ENCODE data around the gene SNRPA. TPM values are rescaled to one million over a fixed set of nuclear protein-coding genes. Genes with fewer than 3 reads are reported as not detected.
A peak's percentile ranks its signal among the peaks of the same experiment; 100 is the strongest.

Gene SNRPA
- total RNA-seq, 1 donor from 2014 or later: 243 TPM

DNA sequence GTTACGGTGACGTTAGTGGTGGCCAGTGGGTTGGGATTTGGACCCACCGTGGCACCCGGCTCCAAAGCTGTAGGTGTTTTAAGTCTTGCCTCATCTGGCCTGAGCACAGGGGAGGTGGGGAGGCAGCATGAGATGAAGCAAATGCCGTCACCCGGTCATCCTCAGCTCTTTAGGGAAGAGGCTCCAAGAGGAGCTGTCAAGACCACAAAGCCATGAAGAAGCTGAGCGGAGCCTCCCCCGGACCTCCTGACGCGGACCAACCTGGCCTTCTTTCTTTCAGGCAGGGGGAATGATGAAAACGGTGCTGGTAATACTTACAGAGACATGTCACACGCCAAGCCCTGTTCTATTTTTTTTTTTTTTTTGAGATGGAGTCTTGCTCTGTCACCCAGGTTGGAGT, 8.1 kb upstream of the SNRPA start:
- Mint-ChIP-seq H3K27ac (no peak overlapping the region), H3K36me3 (ENCODE audit: low read depth) (peaks cover 10% of the 10 kb centered on the region), H3K27me3 (ENCODE audit: insufficient read depth) (no peaks in the 10 kb centered on the region), H3K9me3 (no peaks in the 10 kb centered on the region), H3K4me3 (no peak overlapping the region), H3K4me1 (ENCODE audit: low read depth) (peaks cover 10% of the 10 kb centered on the region)
- intact Hi-C loops (cut with micrococcal nuclease): no loop called here
- no peak for DNase-seq (ENCODE audit: low spot score)

DNA sequence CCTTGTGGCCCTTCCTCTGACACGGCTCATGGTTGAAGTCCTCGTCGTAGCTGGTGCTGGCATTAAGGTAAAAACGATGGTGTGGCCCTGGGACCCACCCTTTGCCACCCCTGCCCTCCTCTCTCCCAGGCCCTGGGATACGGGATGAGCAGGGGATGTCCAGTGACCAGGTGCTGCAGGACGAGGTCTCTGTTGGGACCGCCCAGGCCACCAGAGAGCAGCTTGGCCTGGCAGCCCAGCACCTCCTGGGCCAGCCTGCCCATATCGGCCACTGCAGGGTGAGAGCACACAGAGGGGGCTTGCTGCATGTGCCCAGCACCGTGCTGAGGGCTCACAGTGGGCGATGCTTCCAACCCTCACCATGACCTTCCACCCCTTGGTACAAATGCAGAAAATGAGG, 7.1 kb upstream of the SNRPA start:
- DNase-seq (ENCODE audit: low spot score): no peak
- H3K27ac Mint-ChIP-seq: no peak overlapping the region

DNA sequence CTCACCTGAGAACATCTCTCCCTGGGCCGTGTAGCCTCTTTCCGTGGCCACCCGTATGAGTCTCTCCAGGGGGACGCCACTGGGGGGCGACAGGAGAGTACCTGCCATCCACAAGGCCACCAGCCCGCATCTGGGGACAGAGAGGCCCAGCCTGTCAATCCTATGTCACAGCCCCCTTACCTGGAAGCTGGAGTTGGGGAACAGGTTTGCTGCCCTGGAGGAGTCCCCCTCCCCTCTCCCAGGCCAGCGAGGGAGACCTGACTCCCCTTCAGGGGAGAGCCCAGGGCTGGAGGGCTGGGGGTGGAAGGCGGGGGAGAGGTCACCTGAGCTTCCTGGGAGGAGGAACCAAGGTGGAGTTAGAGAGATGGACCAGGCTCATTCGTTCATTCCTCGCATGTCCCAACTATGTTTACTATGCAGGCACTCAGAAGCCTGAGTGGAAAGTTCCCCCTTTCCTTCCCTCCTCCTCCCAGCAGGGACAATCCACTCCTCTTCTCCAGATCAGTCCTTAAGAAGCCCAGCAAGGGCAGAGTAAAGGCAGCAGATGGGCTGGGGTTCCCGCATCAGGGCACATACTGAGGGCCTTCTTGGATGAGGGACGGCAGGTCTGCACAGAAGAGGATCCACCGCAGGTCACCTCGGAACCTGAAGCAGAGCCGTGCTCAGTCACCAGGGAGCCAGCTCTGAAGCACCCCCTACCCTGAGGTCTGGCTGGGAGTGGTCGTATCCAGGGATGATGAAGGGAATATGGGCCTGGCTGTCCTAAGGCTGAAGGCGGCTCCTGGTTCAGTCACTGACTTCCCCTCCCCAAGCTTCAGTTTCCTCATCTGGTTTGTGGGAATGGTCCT, 6.2 kb upstream of the SNRPA start:
- H3K4me3 Mint-ChIP-seq: no peak overlapping the region
- H3K27ac Mint-ChIP-seq: no peak overlapping the region
- intact Hi-C loops (cut with micrococcal nuclease): no loop called here
- no peaks in the 10 kb centered on the region for H3K9me3 Mint-ChIP-seq
- peaks cover 2% of the 10 kb centered on the region for H3K36me3 Mint-ChIP-seq (ENCODE audit: low read depth)
- no peak for DNase-seq (ENCODE audit: low spot score)
- H3K27me3 Mint-ChIP-seq (ENCODE audit: insufficient read depth): no peaks in the 10 kb centered on the region
- H3K4me1 Mint-ChIP-seq (ENCODE audit: low read depth): peaks cover 5% of the 10 kb centered on the region

More for the DNA sequence above, 7.1 kb upstream of the SNRPA start:
- peaks cover 6% of the 10 kb centered on the region for H3K4me1 Mint-ChIP-seq (ENCODE audit: low read depth)
- peaks cover 5% of the 10 kb centered on the region for H3K36me3 Mint-ChIP-seq (ENCODE audit: low read depth)
- no peak overlapping the region for H3K4me3 Mint-ChIP-seq
- H3K9me3 Mint-ChIP-seq: no peaks in the 10 kb centered on the region
- no peaks in the 10 kb centered on the region for H3K27me3 Mint-ChIP-seq (ENCODE audit: insufficient read depth)
- intact Hi-C loops (cut with micrococcal nuclease): no loop called here

DNA sequence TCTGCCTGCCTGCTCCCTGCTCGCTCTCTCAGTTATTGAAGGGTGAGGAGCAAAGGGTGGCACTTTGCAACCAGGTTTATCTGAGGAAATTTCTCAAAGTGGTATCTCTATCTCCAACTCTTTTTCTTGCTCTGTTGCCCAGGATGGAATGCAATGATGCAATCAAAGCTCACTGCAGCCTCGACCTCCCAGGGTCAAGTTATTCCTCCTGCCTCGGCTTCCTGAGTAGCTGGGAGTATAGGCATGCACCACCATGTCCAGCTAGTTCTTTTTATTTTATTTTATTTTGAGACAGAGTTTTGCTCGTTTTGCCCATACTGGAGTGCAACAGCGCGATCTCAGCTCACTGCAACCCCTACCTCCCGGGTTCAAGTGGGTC, 5.6 kb upstream of the SNRPA start:
- H3K9me3 Mint-ChIP-seq: no peaks in the 10 kb centered on the region
- H3K36me3 Mint-ChIP-seq (ENCODE audit: low read depth): peaks cover 2% of the 10 kb centered on the region
- H3K4me1 Mint-ChIP-seq (ENCODE audit: low read depth): peaks cover 10% of the 10 kb centered on the region
- H3K27me3 Mint-ChIP-seq (ENCODE audit: insufficient read depth): no peaks in the 10 kb centered on the region
- no peak overlapping the region for H3K4me3 Mint-ChIP-seq
- intact Hi-C loops (cut with micrococcal nuclease): no loop called here
- no peak overlapping the region for H3K27ac Mint-ChIP-seq
- DNase-seq (ENCODE audit: low spot score): no peak

DNA sequence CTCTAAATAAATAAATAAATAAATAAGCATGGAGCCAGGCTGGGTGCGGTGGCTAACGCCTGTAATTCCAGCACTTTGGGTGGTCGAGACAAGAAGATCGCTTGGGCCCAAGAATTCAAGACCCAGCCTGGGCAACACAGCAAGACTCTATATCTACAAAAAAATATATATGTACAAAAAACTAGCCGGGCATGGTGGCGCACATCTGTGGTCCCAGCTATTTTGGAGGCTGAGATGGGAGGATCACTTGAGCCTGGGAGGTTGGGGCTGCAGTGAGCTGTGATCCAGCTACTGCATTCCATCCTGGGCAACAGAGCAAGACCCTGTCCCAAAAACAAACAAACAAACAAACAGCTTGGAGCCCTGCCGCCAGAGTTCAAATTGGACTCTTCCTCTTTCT, 3.5 kb upstream of the SNRPA start:
- no peaks in the 10 kb centered on the region for H3K27me3 Mint-ChIP-seq (ENCODE audit: insufficient read depth)
- peaks cover 13% of the 10 kb centered on the region for H3K4me1 Mint-ChIP-seq (ENCODE audit: low read depth)
- H3K4me3 Mint-ChIP-seq: no peak overlapping the region
- intact Hi-C loops (cut with micrococcal nuclease): no loop called here
- no peaks in the 10 kb centered on the region for H3K9me3 Mint-ChIP-seq
- DNase-seq (ENCODE audit: low spot score): no peak
- H3K27ac Mint-ChIP-seq: no peak overlapping the region
- H3K36me3 Mint-ChIP-seq (ENCODE audit: low read depth): peaks cover 15% of the 10 kb centered on the region

DNA sequence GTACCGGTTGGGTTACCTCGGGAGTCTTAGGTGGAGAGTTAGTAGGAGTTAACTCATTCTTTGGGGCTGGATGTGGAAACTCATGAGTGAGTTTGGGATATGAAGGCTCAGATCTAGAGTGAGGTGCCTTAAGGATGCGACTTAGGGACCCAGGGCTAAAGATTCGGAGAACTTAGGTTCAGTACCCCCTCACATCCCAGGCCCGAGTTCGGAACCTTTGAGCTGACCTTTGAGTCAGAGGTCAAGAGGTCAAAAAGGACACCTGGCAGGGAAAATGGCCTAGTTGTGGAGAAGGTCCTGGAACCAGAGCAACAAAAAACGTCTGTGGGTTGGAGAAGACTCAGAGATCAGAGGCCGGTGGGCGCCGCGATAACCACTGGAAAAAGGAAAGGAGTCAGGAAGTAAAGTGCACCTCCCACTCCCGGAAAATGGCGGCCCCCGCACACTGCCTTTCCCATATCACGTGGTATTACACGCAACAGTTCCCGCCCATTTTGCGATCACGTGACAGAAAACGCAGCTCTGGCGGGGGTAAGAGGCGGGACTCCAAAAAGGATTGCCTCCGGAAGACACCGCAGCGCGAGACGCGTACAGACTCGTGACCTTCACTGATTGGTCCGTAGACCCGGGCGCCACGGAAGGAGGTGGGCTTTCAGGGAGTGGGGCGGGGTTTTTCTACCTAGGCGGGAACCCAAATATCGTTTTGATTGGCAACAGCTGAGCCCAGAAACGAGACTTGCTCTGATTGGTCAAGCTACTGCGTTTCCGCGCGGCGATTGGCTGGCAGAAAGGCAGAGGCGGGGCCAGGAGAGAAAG, 737 bp upstream of the SNRPA start, which contains the start of gene ACTMAP:
Gene ACTMAP (minus strand): TSS at position 420 of the 816 bp plus-strand sequence. CDS start 674 bp downstream, outside the sequence.
- H3K27ac Mint-ChIP-seq: peak within 1 kb of the TSS; percentile 99
- H3K36me3 Mint-ChIP-seq (ENCODE audit: low read depth): peaks cover 28% of the 10 kb centered on the region
- H3K4me1 Mint-ChIP-seq (ENCODE audit: low read depth): peaks cover 27% of the 10 kb centered on the region
- intact Hi-C loops (cut with micrococcal nuclease): loop anchor here (1.0 to 10.0 kb wide), 10 partner anchors 27 to 513 kb away; partner anchors contain the start of genes AKT2, COQ8B and NUMBL
- peak; percentile 100 for DNase-seq (ENCODE audit: low spot score)
- no peaks in the 10 kb centered on the region for H3K9me3 Mint-ChIP-seq
- H3K27me3 Mint-ChIP-seq (ENCODE audit: insufficient read depth): no peaks in the 10 kb centered on the region
- H3K4me3 Mint-ChIP-seq: peak within 1 kb of the TSS; percentile 99

DNA sequence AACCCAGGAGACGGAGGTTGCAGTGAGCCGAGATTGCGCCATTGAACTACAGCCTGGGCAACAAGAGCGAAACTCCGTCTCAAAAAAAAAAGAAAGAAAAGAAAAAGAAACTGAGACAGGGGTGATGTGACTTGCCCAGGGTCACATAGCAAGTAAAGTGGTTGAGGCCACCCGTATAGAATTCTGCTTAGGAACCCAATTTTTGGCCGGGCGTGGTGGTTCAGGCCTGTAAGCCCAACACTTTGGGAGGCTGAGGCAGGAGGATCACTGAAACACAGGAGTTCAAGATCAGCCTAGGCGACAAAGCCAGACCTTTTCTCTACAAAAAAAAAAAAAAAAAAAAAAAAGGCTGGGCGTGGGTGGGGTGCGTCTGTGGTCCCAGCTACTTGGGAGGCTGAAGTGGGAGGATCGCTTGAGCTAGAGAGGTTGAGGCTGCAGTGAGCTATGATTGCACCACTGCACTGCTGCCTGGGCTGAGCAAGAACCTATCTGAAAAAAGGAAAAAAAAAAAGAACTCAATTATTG, 1.3 kb downstream of the SNRPA start:
- H3K4me1 Mint-ChIP-seq (ENCODE audit: low read depth): peaks cover 47% of the 10 kb centered on the region
- H3K9me3 Mint-ChIP-seq: no peaks in the 10 kb centered on the region
- intact Hi-C loops (cut with micrococcal nuclease): loop anchor here (10.0 kb wide), 1 partner anchor 468 kb away; the partner anchor contains the start of gene AKT2
- peaks cover 46% of the 10 kb centered on the region for H3K36me3 Mint-ChIP-seq (ENCODE audit: low read depth)
- peak overlapping the region; percentile 99 for H3K27ac Mint-ChIP-seq
- peak overlapping the region; percentile 99 for H3K4me3 Mint-ChIP-seq
- no peak for DNase-seq (ENCODE audit: low spot score)
- no peaks in the 10 kb centered on the region for H3K27me3 Mint-ChIP-seq (ENCODE audit: insufficient read depth)

DNA sequence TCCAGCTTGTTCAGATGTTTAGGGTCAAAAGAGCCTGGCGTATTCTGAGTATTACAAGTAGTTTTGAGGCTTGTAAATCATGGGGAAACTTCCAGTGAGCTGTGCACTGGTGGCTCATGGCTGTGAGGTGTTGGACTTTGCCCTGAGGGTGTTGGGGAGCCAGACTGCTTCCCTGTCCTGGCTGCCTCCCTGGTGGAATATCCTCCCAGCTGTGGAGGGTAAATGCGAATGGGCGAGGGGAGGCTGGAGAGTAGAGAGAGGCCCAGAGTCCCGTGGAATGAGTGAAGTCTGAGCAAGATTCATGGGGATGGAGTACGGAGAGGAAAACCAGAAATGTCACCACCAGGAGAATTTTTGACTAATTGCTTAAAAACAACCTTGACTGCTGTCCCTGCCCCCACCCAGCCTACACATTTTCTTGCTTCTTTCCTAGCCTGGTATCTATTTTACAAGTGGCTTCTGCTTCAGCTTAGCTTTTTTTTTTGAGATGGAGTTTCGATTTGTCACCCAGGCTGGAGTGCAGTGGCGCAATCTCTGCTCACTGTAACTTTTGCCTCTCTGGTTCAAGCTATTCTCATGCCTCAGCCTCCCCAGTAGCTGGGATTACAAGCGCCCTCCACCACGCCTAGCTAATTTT, 3.7 kb downstream of the SNRPA start:
- Mint-ChIP-seq H3K36me3 (ENCODE audit: low read depth) (peaks cover 58% of the 10 kb centered on the region), H3K9me3 (no peaks in the 10 kb centered on the region), H3K27ac (peak overlapping the region; percentile 90), H3K4me1 (ENCODE audit: low read depth) (peaks cover 53% of the 10 kb centered on the region), H3K4me3 (peak overlapping the region; percentile 87), H3K27me3 (ENCODE audit: insufficient read depth) (no peaks in the 10 kb centered on the region)
- intact Hi-C loops (cut with micrococcal nuclease): loop anchor here (1.0 to 10.0 kb wide), 3 partner anchors 23 to 470 kb away; partner anchors contain the start of gene AKT2
- DNase-seq (ENCODE audit: low spot score): no peak

DNA sequence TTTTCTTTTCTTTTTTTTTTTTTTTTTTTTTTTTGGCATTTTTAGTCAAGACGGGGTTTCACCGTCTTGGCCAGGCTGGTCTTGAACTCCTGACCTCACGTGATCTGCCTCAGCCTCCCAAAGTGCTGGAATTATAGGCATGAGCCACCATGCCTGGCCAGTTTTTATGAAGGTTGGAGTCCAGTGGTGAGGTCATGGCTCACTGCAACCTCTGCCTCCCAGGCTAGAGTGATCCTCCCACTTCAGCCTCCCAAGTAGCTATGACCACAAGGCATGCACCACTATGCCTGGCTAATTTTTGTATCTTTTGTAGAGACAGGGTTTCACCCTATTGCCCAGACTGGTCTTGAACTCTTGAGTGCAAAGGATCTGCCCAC, 4.2 kb downstream of the SNRPA start:
- no peak for DNase-seq (ENCODE audit: low spot score)
- intact Hi-C loops (cut with micrococcal nuclease): loop anchor here (1.0 to 10.0 kb wide), 3 partner anchors 22 to 470 kb away; partner anchors contain the start of gene AKT2
- H3K27me3 Mint-ChIP-seq (ENCODE audit: insufficient read depth): no peaks in the 10 kb centered on the region
- H3K4me1 Mint-ChIP-seq (ENCODE audit: low read depth): peaks cover 51% of the 10 kb centered on the region
- peak overlapping the region; percentile 85 for H3K27ac Mint-ChIP-seq
- H3K9me3 Mint-ChIP-seq: no peaks in the 10 kb centered on the region
- H3K36me3 Mint-ChIP-seq (ENCODE audit: low read depth): peaks cover 62% of the 10 kb centered on the region
- H3K4me3 Mint-ChIP-seq: peak overlapping the region; percentile 65

DNA sequence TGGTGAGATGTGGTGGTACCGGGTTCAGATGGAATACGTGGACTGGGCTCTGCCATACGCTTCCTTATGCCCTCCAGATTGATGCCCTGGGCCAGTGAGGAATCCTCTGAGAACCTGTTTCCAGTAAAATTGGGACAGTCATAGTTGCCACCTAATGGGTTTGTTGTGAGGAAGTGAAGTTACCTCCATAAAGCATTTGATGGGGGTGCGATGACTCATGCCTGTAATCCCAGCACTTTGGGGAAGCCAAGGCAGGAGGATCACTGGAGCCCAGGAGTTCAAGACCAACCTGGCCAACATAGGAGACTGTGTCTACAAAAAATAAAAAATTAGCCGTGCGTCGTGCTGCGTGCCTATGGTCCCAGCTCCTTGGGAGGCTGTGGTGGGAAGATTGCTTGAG, 4.8 kb downstream of the SNRPA start:
- H3K27ac Mint-ChIP-seq: peak overlapping the region; percentile 85
- DNase-seq (ENCODE audit: low spot score): no peak
- H3K4me3 Mint-ChIP-seq: peak overlapping the region; percentile 65
- no peaks in the 10 kb centered on the region for H3K27me3 Mint-ChIP-seq (ENCODE audit: insufficient read depth)
- peaks cover 51% of the 10 kb centered on the region for H3K4me1 Mint-ChIP-seq (ENCODE audit: low read depth)
- H3K36me3 Mint-ChIP-seq (ENCODE audit: low read depth): peaks cover 67% of the 10 kb centered on the region
- no peaks in the 10 kb centered on the region for H3K9me3 Mint-ChIP-seq
- intact Hi-C loops (cut with micrococcal nuclease): loop anchor here (1.0 to 10.0 kb wide), 3 partner anchors 22 to 471 kb away; partner anchors contain the start of gene AKT2

DNA sequence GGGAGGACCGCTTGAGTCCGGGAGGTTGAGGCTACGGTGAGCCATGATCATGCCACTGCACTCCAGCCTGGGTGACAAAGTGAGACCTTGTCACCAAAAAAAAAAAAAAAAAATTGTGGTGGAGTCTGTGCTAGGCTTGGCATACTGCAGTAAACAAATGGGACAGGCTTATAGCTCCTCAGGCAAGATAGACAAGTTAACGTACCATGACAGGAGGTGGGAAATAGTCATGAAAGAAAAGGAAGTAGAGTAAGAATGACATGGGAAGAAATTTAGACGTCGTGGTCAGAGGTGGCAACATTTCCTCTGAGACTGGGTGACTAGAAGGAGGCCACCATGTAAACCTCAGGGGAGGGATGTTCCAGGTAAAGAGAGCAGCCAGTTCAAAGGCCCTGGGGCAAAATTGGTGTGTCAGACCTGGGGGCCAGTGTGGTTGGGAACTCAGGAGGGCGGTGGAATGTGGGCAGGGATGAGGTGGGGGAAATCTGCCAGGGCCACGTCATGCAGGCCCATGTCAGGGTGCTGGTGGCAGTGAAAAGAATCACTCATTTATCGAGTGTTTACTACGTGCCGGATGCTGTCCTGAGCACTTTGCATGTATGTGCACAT, 5.6 kb downstream of the SNRPA start:
- DNase-seq (ENCODE audit: low spot score): no peak
- Mint-ChIP-seq H3K36me3 (ENCODE audit: low read depth) (peaks cover 66% of the 10 kb centered on the region), H3K4me3 (peak overlapping the region; percentile 69), H3K27ac (peak overlapping the region; percentile 85), H3K9me3 (no peaks in the 10 kb centered on the region), H3K27me3 (ENCODE audit: insufficient read depth) (no peaks in the 10 kb centered on the region), H3K4me1 (ENCODE audit: low read depth) (peaks cover 51% of the 10 kb centered on the region)
- intact Hi-C loops (cut with micrococcal nuclease): loop anchor here (10.0 kb wide), 1 partner anchor 472 kb away; the partner anchor contains the start of gene AKT2

DNA sequence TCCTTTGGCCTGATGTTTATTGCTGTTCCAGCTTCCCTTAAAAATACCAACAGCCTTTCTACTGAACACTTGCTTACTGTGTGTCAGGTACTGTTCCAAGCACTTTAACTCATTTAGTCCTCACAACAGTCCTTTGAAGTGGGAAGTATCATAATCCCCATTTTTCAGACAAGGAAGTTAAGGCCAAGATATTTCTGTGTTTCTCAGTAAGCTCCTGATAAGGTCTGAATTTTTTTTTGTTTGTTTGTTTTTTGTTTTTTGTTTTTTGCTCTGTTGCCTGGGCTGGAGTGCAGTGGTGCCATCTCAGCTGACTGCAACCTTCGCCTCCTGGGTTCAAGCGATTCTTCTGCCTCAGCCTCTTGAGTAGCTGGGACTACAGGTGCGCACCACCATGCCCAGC, 7.5 kb downstream of the SNRPA start:
- Mint-ChIP-seq H3K9me3 (no peaks in the 10 kb centered on the region), H3K27me3 (ENCODE audit: insufficient read depth) (no peaks in the 10 kb centered on the region), H3K4me1 (ENCODE audit: low read depth) (peaks cover 60% of the 10 kb centered on the region), H3K36me3 (ENCODE audit: low read depth) (peaks cover 68% of the 10 kb centered on the region), H3K27ac (peak overlapping the region; percentile 15), H3K4me3 (peak overlapping the region; percentile 23)
- intact Hi-C loops (cut with micrococcal nuclease): loop anchor here (10.0 kb wide), 1 partner anchor 474 kb away; the partner anchor contains the start of gene AKT2
- DNase-seq (ENCODE audit: low spot score): no peak

Measured in activated T-helper 1 cell treated with anti-CD3 and anti-CD28 coated beads, Interleukin-12 subunit alpha, Interleukin-12 subunit beta, Interleukin-2, Interleukin-4 antibody, amounts not matched to agents 30 ng/mL and 10 ng/mL and 1 ng/mL, durations not matched to agents 14 hours and 24 hours and 36 hours (primary cell).